GM18511 (cell line): ENCODE results near the gene CPXM2.

Experiments
- ATAC-seq: cut with Tn5 transposase; IDR thresholded peaks from one replicate; pipeline ENCODE4 v1.9.1; 2021; ENCODE audit warnings: mild to moderate bottlenecking, moderate library complexity; ENCODE audit not compliant: unreplicated experiment

CPXM2 gene

GRCh38 chr10:123852411-123852951, 39.1 kb downstream of the CPXM2 start:
- no peak for ATAC-seq

GRCh38 chr10:123848564-123849457, 42.8 kb downstream of the CPXM2 start:
- peak; percentile 89 for ATAC-seq

- ATAC-seq, result no peak
Observed at GRCh38 chr10:123847686-123848432, 43.7 kb downstream of the CPXM2 start.

GRCh38 chr10:123843835-123844234, 47.8 kb downstream of the CPXM2 start:
- ATAC-seq, result no peak

- ATAC-seq, result no peak
Observed at GRCh38 chr10:123842692-123843385, 48.8 kb downstream of the CPXM2 start.

- no peak for ATAC-seq
Observed at GRCh38 chr10:123841560-123841959, 50.0 kb downstream of the CPXM2 start.

DNA sequence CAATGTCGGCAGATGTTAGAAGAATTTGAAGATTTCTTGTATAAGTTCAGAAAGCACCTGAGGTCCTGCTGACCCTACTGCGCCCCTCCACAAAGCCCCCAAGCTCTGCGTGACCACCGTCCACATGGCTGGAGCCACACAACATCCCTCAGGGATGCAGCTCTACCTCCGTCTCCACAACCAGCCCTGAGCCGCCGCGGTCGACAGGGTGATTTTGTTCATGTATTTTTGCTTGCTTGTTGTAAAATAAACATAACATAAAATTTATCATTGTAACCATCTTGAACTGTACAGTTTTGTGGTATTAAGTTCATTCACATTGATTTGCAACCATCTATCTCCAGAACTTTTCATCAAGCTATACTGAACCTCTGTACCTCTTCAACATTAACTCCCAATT, 50.5 kb downstream of the CPXM2 start:
- ATAC-seq, result no peak

DNA sequence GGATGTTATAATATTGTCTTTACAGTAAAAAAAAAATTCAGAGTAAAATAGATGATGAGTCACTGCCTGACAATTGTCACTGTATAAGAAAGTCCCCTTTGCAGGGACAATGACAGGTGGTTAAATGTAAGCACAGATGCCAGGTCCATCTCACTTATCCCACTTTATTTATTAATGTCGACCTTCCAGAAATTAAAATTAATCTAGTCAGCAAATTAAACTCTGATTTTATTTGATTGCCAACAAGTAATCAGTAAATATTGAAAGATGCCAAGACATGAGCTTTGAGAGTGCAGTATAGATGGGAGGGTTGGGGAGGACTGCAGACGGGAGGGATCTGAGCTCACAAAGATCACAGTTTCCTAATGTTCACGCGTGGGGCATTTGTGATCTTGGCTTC, 50.9 kb downstream of the CPXM2 start:
- no peak for ATAC-seq

- ATAC-seq, result no peak
Observed at GRCh38 chr10:123838596-123839310, 52.9 kb downstream of the CPXM2 start.

GRCh38 chr10:123837756-123838155, 53.9 kb downstream of the CPXM2 start:
- no peak for ATAC-seq

- ATAC-seq, result no peak
Observed at GRCh38 chr10:123836418-123837145, 55.0 kb downstream of the CPXM2 start.

DNA sequence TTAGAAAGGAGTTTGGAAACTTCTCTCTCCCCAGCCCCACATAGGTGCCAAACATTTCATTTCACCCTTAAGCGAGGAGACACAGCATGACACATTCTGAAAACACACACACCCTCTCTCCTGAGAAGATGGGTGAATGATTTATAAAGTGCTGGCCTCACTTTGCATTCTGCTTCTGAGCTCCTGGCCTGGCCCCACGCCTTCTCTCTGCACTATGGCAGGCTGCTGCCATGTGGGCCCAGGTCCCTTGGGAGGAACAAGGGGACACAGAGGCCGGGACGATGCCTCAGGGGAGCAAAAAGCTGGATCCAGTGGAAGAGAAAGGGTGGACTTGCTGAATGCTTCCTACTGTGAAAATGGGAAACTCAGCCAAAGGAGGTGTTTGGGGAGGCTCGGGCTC, 56.0 kb downstream of the CPXM2 start:
- ATAC-seq, result peak; percentile 98

DNA sequence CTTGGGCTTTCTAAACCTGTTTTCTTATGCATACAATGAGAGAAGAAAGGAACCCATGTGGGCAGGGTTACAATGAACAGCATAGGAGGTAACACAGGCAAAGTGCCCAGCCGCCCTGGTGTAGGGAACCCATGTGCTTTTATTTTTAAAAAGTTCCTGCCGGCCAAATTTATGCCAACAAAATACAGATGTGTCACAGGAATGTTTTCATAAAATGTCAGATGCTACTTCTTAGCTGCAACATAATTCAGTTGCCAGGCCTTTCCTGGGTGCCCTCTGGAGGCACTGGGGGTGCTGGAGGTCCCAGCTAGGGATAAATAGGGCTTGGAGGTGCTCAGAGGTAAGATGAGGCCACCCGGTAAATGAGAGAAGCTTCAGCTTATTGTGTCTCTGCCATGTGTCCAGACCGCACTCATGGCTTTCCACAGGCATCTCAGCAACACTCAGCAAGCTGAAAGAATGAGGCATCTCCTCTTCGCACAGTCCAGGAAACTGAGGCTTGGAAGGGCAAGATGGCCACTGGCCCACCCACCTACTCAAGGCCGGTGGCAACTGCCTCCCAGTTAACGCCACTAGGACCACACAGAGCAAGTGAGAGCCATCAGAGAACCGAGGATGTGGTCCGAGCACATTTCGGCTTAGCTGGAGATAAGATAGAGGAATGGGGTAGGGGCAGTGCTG, 58.3 kb downstream of the CPXM2 start:
- ATAC-seq, result no peak

GRCh38 chr10:123831259-123831658, 60.3 kb downstream of the CPXM2 start:
- no peak for ATAC-seq

DNA sequence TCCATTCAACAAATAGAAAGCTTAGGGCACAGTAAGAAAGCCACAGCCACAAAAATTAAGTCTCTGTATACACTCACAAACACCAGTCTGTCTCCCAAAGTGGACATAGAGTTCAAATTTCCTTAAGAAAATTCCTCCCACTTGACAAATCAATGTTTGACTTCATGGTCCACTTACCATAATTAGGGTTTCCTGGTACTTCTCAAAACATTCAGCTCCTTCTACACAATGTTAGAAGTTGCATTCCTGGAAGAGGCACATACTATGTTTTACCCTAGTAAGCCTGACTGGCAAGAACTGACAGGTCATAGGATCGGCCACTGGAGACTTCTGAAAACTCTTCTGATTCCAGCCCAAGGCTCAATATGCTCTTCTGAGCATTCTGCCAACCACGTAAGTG, 70.5 kb downstream of the CPXM2 start:
- no peak for ATAC-seq

- no peak for ATAC-seq
Observed at GRCh38 chr10:123809632-123810031, 82.0 kb downstream of the CPXM2 start.

DNA sequence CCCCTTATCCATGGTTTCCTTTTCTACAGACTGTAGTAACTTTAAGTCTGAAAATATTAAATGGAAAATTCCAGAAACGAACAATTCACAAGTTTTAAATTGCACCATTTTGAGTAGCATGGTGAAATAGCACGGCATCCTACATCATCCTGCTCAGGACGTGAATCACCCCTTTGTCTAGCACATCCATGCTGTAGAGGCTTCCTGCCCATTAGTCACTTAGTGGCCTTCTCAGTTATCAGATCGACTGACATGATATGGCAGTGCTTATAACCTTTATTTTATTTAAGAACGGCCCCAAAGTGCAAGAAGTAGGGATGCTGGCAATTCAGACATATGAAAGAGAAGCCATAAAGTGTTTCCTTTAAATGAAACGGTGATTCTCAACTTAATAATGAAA, 82.7 kb downstream of the CPXM2 start:
- ATAC-seq, result no peak

GRCh38 chr10:123808286-123808685, 83.3 kb downstream of the CPXM2 start:
- no peak for ATAC-seq

- no peak for ATAC-seq
Observed at GRCh38 chr10:123807444-123808035, 84.1 kb downstream of the CPXM2 start.
